ENCODE data around the gene GPC6. TPM values are rescaled to one million over a fixed set of nuclear protein-coding genes. Genes with fewer than 3 reads are reported as not detected.

Gene GPC6
- total and polyA plus RNA-seq, 9 of the 15 experiments (the other 6 are each of a cell fraction or from before 2014, with no cell fraction given) = under 0.01 to 0.20 (median 0.01) TPM; not detected in 4

GRCh38 chr13:94239135-94239534, 1012.5 kb downstream of the GPC6 start:
- POLR2A ChIA-PET = no interaction called here
- no peaks in the 10 kb centered on the region for H3K4me1 ChIP-seq (replicated peaks in 1 of 2; ENCODE audit: control insufficient read depth in 2 of 2, insufficient read depth in 2 of 2, low read length in 2 of 2)
- FAIRE-seq = no peak
- intact Hi-C loops (cut with micrococcal nuclease) = no loop called here
- ATAC-seq = no peak
- H3K27ac ChIP-seq (ENCODE audit: extremely low read depth, low read depth, low read length) = no peak overlapping the region
- in situ Hi-C loops (cut with MboI) = no loop called here
- H3K9ac ChIP-seq (ENCODE audit: insufficient read depth in 1 of 2, low read depth in 2 of 2, low read length in 2 of 2) = no peak overlapping the region
- no peaks in the 10 kb centered on the region for H4K20me1 ChIP-seq (replicated peaks; ENCODE audit: control insufficient read depth, insufficient read depth, low read length)
- no peak overlapping the region for H2AFZ ChIP-seq (ENCODE audit: low read depth, low read length)
- CTCF ChIA-PET (ENCODE audit: low intra/inter-chr PET ratio) = interaction anchor here (0.7 kb wide), 1 partner anchor 1548 kb away, joined by 3 read pairs; no protein-coding TSS in a partner anchor
- H3K4me2 ChIP-seq (ENCODE audit: insufficient read depth, low read length) = no peak overlapping the region
- no peak for TF ChIP-seq ZNF707 (CRISPR knock-in tag; conservative IDR thresholded peaks at IDR 0.05)
- TF ChIP-seq TRIM24 (IDR thresholded peaks at IDR 0.05) = no peak
- no peak for TF ChIP-seq PYGO2 (tag; IDR thresholded peaks at IDR 0.05)
- TF ChIP-seq MTA2 (IDR thresholded peaks at IDR 0.05; ENCODE audit: low read depth) = no peak
- no peak for TF ChIP-seq ZNF778 (CRISPR knock-in tag; IDR thresholded peaks at IDR 0.05)
- TF ChIP-seq BMI1 (IDR thresholded peaks at IDR 0.05; ENCODE audit: low read length) = no peak
- TF ChIP-seq HOXB6 (CRISPR knock-in tag; IDR thresholded peaks at IDR 0.05; ENCODE audit: borderline replicate concordance) = no peak
- no peak for TF ChIP-seq XRCC4 (IDR thresholded peaks at IDR 0.05; ENCODE audit: extremely low read depth, insufficient read depth, insufficient read length)
- TF ChIP-seq KDM5B (IDR thresholded peaks at IDR 0.05; ENCODE audit: insufficient replicate concordance, low read depth, low read length) = no peak
- TF ChIP-seq MAZ (CRISPR knock-in tag; conservative IDR thresholded peaks at IDR 0.05 in 1 of 2, IDR thresholded peaks at IDR 0.05 in 1 of 2) = no peak
- no peak for TF ChIP-seq NFIX (CRISPR knock-in tag; IDR thresholded peaks at IDR 0.05; ENCODE audit: low read depth)
- TF ChIP-seq MYNN (IDR thresholded peaks at IDR 0.05) = no peak
- no peak for TF ChIP-seq MYNN (CRISPR knock-in tag; IDR thresholded peaks at IDR 0.05)
- TF ChIP-seq PURB (CRISPR knock-in tag; IDR thresholded peaks at IDR 0.05; ENCODE audit: low read depth) = no peak
- no peak for TF ChIP-seq PHF20 (IDR thresholded peaks at IDR 0.05; ENCODE audit: partially characterized antibody)
- TF ChIP-seq ATF1 (CRISPR knock-in tag; IDR thresholded peaks at IDR 0.05) = no peak
- TF ChIP-seq ATF1 (tag; IDR thresholded peaks at IDR 0.05) = no peak
- TF ChIP-seq EHMT2 (IDR thresholded peaks at IDR 0.05) = no peak
- TF ChIP-seq, protein P1, sequence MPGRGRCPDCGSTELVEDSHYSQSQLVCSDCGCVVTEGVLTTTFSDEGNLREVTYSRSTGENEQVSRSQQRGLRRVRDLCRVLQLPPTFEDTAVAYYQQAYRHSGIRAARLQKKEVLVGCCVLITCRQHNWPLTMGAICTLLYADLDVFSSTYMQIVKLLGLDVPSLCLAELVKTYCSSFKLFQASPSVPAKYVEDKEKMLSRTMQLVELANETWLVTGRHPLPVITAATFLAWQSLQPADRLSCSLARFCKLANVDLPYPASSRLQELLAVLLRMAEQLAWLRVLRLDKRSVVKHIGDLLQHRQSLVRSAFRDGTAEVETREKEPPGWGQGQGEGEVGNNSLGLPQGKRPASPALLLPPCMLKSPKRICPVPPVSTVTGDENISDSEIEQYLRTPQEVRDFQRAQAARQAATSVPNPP (IDR thresholded peaks at IDR 0.05; ENCODE audit: borderline replicate concordance, insufficient read depth, insufficient read length) = no peak
- no peak for TF ChIP-seq ARID1B (IDR thresholded peaks at IDR 0.05)
- TF ChIP-seq BRD9 (IDR thresholded peaks at IDR 0.05; ENCODE audit: low read depth, partially characterized antibody) = no peak
- no peak for TF ChIP-seq CBX8 (IDR thresholded peaks at IDR 0.05; ENCODE audit: borderline replicate concordance, extremely low read depth, low read depth, low read length, poor library complexity, severe bottlenecking)
- no peak for DNase-seq (ENCODE audit: extremely low read depth in 1 of 4, low spot score in 3 of 4)
- H3K9me3 ChIP-seq (replicated peaks; ENCODE audit: control insufficient read depth, insufficient read depth, low read depth, low read length) = no peaks in the 10 kb centered on the region
- no peaks in the 10 kb centered on the region for H3K9me1 ChIP-seq (ENCODE audit: control insufficient read depth, insufficient read depth, low read length)
- WGBS (ENCODE audit: insufficient coverage, low coverage, missing lambda C conversion rate) = 3% methylated on average over 3 of the region's 3 CpGs
- no peak overlapping the region for H3K4me3 ChIP-seq
- H3K36me3 ChIP-seq (ENCODE audit: control insufficient read depth, insufficient read depth, low read length) = no peaks in the 10 kb centered on the region
- BruUV-seq (replicated peaks) = no TSS peak
- no peaks in the 10 kb centered on the region for H3K27me3 ChIP-seq (ENCODE audit: control insufficient read depth in 2 of 2, insufficient read depth in 2 of 2, low read length in 2 of 2)
- H3K79me2 ChIP-seq (ENCODE audit: control insufficient read depth, insufficient read depth, low read length) = no peaks in the 10 kb centered on the region
